ENCODE data around the gene USP2. TPM values are rescaled to one million over a fixed set of nuclear protein-coding genes. Genes with fewer than 3 reads are reported as not detected.

Gene USP2
- total RNA-seq, 2 donors from 2014 or later: 0.68 to 2.1 TPM

- Histone ChIP-seq H3K9me3 (no peaks in the 10 kb centered on the region), H3K36me3 (no peaks in the 10 kb centered on the region), H3K27me3 (replicated peaks; ENCODE audit: insufficient read depth) (no peaks in the 10 kb centered on the region), H3K4me1 (ENCODE audit: control insufficient read depth in 1 of 2, low read depth in 2 of 2) (peaks cover 12 to 46% of the 10 kb centered on the region in 2 donors), H3K4me3 (no peak overlapping the region), H3K27ac (no peak overlapping the region)
- DNase-seq (ENCODE audit: low spot score): no peak
- no peak for ATAC-seq (ENCODE audit: insufficient number of reproducible peaks, low FRiP score, low read depth)
- TF ChIP-seq CTCF (IDR thresholded peaks at IDR 0.05): no peak
Measured at GRCh38 chr11:119366690-119367620, 14.5 kb downstream of the USP2 start.

GRCh38 chr11:119365071-119365591 lies 16.4 kb downstream of the USP2 start:
- no peaks in the 10 kb centered on the region for H3K36me3 ChIP-seq
- H3K4me1 ChIP-seq (ENCODE audit: control insufficient read depth in 1 of 2, low read depth in 2 of 2): peaks cover 15 to 50% of the 10 kb centered on the region in 2 donors
- H3K27ac ChIP-seq: no peak overlapping the region
- no peaks in the 10 kb centered on the region for H3K9me3 ChIP-seq
- DNase-seq (ENCODE audit: low spot score) (no peak), ATAC-seq (ENCODE audit: insufficient number of reproducible peaks, low FRiP score, low read depth) (no peak)
- no peak for TF ChIP-seq CTCF (IDR thresholded peaks at IDR 0.05)
- no peak overlapping the region for H3K4me3 ChIP-seq
- H3K27me3 ChIP-seq (replicated peaks; ENCODE audit: insufficient read depth): no peaks in the 10 kb centered on the region

- no peak for DNase-seq (ENCODE audit: low spot score)
Measured at GRCh38 chr11:119363851-119364590, 17.5 kb downstream of the USP2 start.

GRCh38 chr11:119363081-119363850 lies 18.2 kb downstream of the USP2 start:
- ATAC-seq (ENCODE audit: insufficient number of reproducible peaks, low FRiP score, low read depth) (no peak), DNase-seq (ENCODE audit: low spot score) (no peak)
- H3K9me3 ChIP-seq: no peaks in the 10 kb centered on the region
- no peak for TF ChIP-seq CTCF (IDR thresholded peaks at IDR 0.05)
- H3K27me3 ChIP-seq (replicated peaks; ENCODE audit: insufficient read depth): no peaks in the 10 kb centered on the region
- no peak overlapping the region for H3K27ac ChIP-seq
- H3K4me3 ChIP-seq: peak overlapping the region; percentile 61
- no peaks in the 10 kb centered on the region for H3K36me3 ChIP-seq
- peaks cover 15 to 49% of the 10 kb centered on the region in 2 donors for H3K4me1 ChIP-seq (ENCODE audit: control insufficient read depth in 1 of 2, low read depth in 2 of 2)

More at GRCh38 chr11:119363851-119364590, 17.5 kb downstream of the USP2 start:
- H3K27me3 ChIP-seq (replicated peaks; ENCODE audit: insufficient read depth): no peaks in the 10 kb centered on the region
- H3K4me3 ChIP-seq: peak overlapping the region; percentile 61
- no peak for TF ChIP-seq CTCF (IDR thresholded peaks at IDR 0.05)
- H3K36me3 ChIP-seq: no peaks in the 10 kb centered on the region
- H3K9me3 ChIP-seq: no peaks in the 10 kb centered on the region
- H3K27ac ChIP-seq: no peak overlapping the region
- ATAC-seq (ENCODE audit: insufficient number of reproducible peaks, low FRiP score, low read depth): no peak
- H3K4me1 ChIP-seq (ENCODE audit: control insufficient read depth in 1 of 2, low read depth in 2 of 2): peaks cover 15 to 49% of the 10 kb centered on the region in 2 donors
